ENCODE data around the gene OSTF1.

OSTF1 gene

DNA sequence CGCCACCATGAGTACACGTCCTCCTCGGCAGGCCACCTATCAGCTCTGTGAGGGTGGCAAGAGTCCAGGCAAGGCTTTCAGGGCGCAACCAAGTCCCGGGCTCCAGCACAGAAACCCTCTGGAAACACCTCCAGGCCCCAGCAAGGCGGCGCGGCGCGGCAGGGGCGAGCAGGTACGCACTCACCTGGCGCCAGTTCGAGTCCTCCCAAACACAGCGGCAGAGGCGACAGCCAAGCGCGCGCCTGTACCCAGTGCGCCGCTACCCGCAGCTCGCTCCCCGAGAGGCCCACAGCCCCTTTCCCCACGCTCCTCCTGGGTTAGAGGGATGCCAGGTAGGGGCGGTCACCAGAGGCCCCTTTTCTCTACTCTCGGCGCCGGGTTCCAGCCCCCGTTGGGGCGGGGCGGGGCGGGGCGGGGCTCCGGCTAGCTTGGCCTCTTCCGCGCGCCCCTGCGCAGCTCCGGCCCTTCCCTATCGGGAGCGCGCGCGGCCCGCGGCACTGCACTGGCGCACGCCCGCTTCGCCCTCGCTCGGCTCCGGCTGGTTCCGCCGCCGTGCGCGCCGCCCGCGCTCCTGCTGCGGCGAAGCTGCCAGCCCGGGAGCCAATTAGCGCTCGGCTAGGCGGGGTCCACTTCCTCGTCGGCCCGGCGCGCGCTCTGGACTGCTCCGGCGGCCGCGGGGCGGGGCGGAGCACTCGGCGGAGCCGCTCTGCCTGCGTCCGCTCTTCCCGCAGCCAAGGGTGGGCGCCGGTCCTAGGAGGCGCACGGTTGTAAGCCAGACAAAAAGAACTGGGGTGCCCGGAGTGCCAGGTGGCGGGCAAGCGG is at the start of gene OSTF1, which contains the start of gene NMRK1:
OSTF1 (plus strand) TSS at position 691 of the 822 bp plus-strand sequence. CDS start 179 bp downstream, outside the sequence.
NMRK1 (minus strand) TSS at position 332 of the 822 bp plus-strand sequence. CDS start 5,040 bp downstream, outside the sequence.
- peaks cover 82% of the 10 kb centered on the region for H3K4me1 Mint-ChIP-seq
- no peaks in the 10 kb centered on the region for H3K9me3 Mint-ChIP-seq
- no peaks in the 10 kb centered on the region for H3K36me3 Mint-ChIP-seq
- H3K4me3 Mint-ChIP-seq, result peak within 1 kb of the TSS; percentile 98
- peak within 1 kb of the TSS; percentile 95 for H3K27ac Mint-ChIP-seq
- no peaks in the 10 kb centered on the region for H3K27me3 Mint-ChIP-seq

DNA sequence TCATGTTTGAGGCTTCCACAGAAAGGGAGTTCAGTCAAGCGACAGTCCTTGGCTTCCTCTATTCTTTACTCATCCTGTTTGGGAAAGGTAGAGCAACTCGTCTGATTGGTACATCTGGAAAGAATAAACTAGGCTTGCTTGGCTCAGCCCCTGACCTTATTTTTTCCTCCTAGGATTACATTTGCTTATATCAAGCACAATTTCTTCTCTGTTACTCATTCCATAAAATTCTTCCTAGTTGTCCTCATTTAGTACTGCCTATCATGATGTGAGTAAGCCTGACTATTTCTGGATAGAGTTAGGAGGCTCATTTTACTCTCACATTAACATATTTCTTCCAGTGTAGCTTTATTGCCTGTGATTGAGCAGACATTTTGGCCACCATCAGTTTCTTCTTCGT is 49.3 kb upstream of the OSTF1 start:
- Mint-ChIP-seq H3K4me1 (no peaks in the 10 kb centered on the region), H3K36me3 (no peaks in the 10 kb centered on the region), H3K9me3 (no peaks in the 10 kb centered on the region), H3K27ac (no peak overlapping the region), H3K27me3 (no peaks in the 10 kb centered on the region), H3K4me3 (no peak overlapping the region)

DNA sequence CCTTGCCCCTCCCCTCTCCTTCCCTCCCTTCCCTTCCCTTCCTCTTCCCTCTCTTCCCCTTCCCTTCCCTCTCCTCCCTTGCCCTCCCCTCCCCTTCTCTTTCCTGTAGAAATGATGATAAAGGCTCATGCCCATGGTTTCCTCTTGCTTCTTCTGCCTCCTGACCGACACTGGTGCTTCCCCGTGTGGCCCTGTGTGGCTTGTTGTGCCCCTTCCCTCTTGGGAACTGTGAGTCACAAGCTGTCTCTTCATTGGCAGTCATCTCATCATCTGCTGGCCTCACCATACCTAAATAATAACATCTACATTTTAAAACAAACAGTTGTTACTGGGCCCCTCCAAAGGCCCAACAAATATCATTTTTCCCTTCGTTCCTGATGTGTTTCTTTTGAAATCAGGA is 48.5 kb upstream of the OSTF1 start:
- no peak overlapping the region for H3K4me3 Mint-ChIP-seq
- H3K27me3 Mint-ChIP-seq, result no peaks in the 10 kb centered on the region
- no peak overlapping the region for H3K27ac Mint-ChIP-seq
- no peaks in the 10 kb centered on the region for H3K9me3 Mint-ChIP-seq
- H3K36me3 Mint-ChIP-seq, result no peaks in the 10 kb centered on the region
- no peaks in the 10 kb centered on the region for H3K4me1 Mint-ChIP-seq

DNA sequence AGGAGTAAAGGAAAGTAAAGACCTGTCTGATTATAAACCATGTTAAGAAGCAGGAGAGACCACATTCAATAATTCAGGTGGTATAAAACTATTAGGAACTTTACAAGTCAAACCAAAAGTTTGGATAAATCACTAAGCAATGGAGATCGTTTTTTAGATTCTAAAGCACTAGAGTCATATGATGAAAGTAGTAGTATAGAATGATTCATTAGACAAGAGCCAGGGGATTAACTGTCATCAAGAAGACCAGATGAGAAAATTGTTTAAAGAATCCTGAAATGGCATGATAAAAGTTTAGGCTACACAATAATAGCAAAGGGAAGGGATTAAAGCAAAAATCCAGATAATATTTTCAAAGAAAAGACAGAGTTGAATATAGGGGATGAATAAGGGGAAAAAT is 47.3 kb upstream of the OSTF1 start:
- H3K27me3 Mint-ChIP-seq, result peaks cover 4% of the 10 kb centered on the region
- H3K4me3 Mint-ChIP-seq, result no peak overlapping the region
- no peaks in the 10 kb centered on the region for H3K4me1 Mint-ChIP-seq
- no peak overlapping the region for H3K27ac Mint-ChIP-seq
- H3K36me3 Mint-ChIP-seq, result peaks cover 3% of the 10 kb centered on the region
- H3K9me3 Mint-ChIP-seq, result no peaks in the 10 kb centered on the region

DNA sequence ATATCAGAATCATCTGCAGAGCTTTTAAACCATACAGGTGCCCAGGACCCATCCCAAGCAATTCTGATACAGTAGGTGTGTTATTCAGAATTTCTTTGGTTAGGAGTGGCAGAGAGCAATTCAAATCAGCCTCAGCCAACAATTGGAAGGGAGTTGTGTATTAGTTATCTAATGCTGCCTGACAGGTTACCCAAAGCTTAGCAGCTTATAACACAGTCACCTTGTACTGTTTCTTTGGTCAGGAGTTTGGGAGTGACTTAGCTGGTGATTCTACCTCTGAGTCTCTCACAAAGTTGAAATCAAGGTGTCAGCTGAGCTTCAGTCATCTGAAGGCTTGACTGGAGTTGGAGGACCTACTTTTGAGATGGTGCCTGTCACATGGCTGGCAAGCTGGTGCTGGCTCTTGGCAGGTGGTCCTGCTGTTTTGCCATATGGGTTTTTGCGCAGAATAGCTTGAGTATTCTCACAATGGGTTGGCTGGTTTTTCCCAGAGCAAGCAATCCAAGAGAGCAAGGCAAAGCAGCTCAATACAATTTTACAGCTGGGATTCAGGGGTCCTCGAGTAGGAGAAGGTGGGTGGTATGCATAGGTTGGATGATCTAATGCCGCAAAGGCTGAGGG is 41.5 kb upstream of the OSTF1 start:
- no peaks in the 10 kb centered on the region for H3K4me1 Mint-ChIP-seq

GRCh38 chr9:75047506-75047905 is 40.8 kb upstream of the OSTF1 start:
- H3K27me3 Mint-ChIP-seq, result peaks cover 6% of the 10 kb centered on the region
- H3K9me3 Mint-ChIP-seq, result no peaks in the 10 kb centered on the region
- peaks cover 3% of the 10 kb centered on the region for H3K36me3 Mint-ChIP-seq
- no peak overlapping the region for H3K4me3 Mint-ChIP-seq
- no peaks in the 10 kb centered on the region for H3K4me1 Mint-ChIP-seq
- H3K27ac Mint-ChIP-seq, result no peak overlapping the region

More for the DNA sequence above, 41.5 kb upstream of the OSTF1 start:
- Mint-ChIP-seq H3K27me3 (peaks cover 6% of the 10 kb centered on the region), H3K36me3 (peaks cover 3% of the 10 kb centered on the region), H3K27ac (no peak overlapping the region), H3K4me3 (no peak overlapping the region), H3K9me3 (no peaks in the 10 kb centered on the region)

DNA sequence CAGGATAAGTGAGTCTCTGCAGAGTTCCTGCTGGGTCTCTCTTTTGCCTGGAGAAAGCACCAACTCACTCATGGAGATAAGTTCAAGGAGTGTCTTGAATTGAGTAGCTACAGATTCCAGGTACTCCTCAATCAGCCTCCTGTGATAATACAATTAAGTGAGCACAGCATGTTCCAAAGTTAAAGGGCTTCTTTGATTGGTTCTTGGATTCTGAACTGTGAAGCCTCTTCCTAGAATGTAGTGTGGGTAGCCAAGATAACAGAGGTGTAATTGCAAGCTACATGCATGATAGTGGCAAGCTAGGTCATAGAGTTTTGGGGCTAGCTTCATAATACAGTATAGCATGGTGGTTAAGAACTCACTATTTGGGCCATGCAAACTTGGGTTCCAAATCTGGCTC is 37.0 kb upstream of the OSTF1 start:
- H3K9me3 Mint-ChIP-seq, result no peaks in the 10 kb centered on the region
- peaks cover 3% of the 10 kb centered on the region for H3K36me3 Mint-ChIP-seq
- no peaks in the 10 kb centered on the region for H3K4me1 Mint-ChIP-seq
- H3K4me3 Mint-ChIP-seq, result no peak overlapping the region
- H3K27ac Mint-ChIP-seq, result no peak overlapping the region
- peaks cover 2% of the 10 kb centered on the region for H3K27me3 Mint-ChIP-seq

DNA sequence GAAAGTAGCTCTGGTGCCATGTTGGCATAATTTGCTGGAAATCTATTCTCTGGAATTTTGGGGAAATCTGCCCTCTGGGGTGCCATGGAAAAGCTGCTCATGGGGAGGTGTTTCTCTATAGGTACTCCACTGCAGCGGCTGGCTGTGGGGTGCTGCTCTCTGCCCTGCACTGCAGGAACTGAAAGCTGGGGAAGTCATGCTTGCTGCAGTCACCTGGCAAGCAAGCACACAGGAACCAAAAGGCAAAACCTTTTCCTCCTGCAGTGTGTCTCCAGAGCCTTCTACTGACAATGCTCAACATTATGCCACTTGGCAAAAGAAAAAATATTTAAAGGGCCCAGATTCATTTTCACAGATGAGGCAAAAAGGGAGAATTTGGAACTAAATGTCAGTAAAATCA is 34.4 kb upstream of the OSTF1 start:
- H3K4me1 Mint-ChIP-seq, result no peaks in the 10 kb centered on the region
- no peaks in the 10 kb centered on the region for H3K27me3 Mint-ChIP-seq
- no peak overlapping the region for H3K27ac Mint-ChIP-seq
- peaks cover 3% of the 10 kb centered on the region for H3K36me3 Mint-ChIP-seq
- H3K4me3 Mint-ChIP-seq, result no peak overlapping the region
- no peaks in the 10 kb centered on the region for H3K9me3 Mint-ChIP-seq

DNA sequence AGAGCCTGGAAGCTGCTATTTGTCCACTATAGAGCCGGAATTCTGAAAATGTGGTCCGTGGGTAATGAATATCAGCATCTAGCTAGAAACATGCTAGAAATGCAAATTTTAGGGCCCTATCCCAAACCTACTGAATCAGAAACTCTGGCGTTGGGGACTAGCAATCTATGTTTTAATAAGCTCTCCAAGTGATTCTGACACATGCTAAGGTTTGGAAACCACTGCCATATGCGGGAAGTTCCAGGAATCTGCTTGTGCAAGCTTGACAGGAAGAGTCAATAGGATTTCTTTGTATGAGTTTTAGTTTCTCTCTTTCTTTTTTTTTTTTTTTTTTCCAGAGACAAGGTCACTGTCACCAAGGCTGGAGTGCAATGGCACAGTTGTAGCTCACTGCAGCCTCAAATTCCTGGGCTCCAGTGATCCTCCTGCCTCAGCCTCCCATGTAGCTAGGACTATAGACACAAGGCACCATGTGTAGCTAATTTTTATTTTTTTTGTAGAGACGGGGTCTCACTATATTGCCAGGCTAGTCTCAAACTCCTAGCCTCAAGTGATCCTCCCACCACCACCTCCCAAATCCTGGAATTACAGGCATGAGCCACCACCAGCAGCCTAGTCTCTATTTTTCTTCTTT is 33.8 kb upstream of the OSTF1 start:
- Mint-ChIP-seq H3K36me3 (peaks cover 6% of the 10 kb centered on the region), H3K4me3 (no peak overlapping the region)

GRCh38 chr9:75061169-75061568 is 27.1 kb upstream of the OSTF1 start:
- Mint-ChIP-seq H3K9me3 (peaks cover 5% of the 10 kb centered on the region), H3K27me3 (no peaks in the 10 kb centered on the region), H3K4me1 (peaks cover 5% of the 10 kb centered on the region), H3K27ac (no peak overlapping the region), H3K4me3 (no peak overlapping the region), H3K36me3 (peaks cover 9% of the 10 kb centered on the region)

More for the DNA sequence above, 33.8 kb upstream of the OSTF1 start:
- Mint-ChIP-seq H3K27ac (no peak overlapping the region), H3K4me1 (no peaks in the 10 kb centered on the region), H3K27me3 (no peaks in the 10 kb centered on the region), H3K9me3 (peaks cover 4% of the 10 kb centered on the region)

GRCh38 chr9:75063556-75064305 is 24.6 kb upstream of the OSTF1 start:
- Mint-ChIP-seq H3K27ac (peak overlapping the region; percentile 94), H3K4me3 (no peak overlapping the region), H3K4me1 (peaks cover 17% of the 10 kb centered on the region), H3K9me3 (peaks cover 5% of the 10 kb centered on the region), H3K27me3 (no peaks in the 10 kb centered on the region), H3K36me3 (peaks cover 15% of the 10 kb centered on the region)

GRCh38 chr9:75064307-75065025 is 23.8 kb upstream of the OSTF1 start:
- Mint-ChIP-seq H3K27me3 (no peaks in the 10 kb centered on the region), H3K36me3 (peaks cover 13% of the 10 kb centered on the region), H3K4me3 (no peak overlapping the region), H3K27ac (no peak overlapping the region), H3K9me3 (peaks cover under 1% of the 10 kb centered on the region), H3K4me1 (peaks cover 22% of the 10 kb centered on the region)

- Mint-ChIP-seq H3K27me3 (no peaks in the 10 kb centered on the region), H3K36me3 (peaks cover 7% of the 10 kb centered on the region), H3K4me1 (peaks cover 33% of the 10 kb centered on the region), H3K4me3 (no peak overlapping the region), H3K27ac (no peak overlapping the region), H3K9me3 (no peaks in the 10 kb centered on the region)
These were observed 22.8 kb upstream of the OSTF1 start for GRCh38 chr9:75065510-75065909.

GRCh38 chr9:75067894-75068293 is 20.4 kb upstream of the OSTF1 start:
- no peak overlapping the region for H3K4me3 Mint-ChIP-seq
- H3K27ac Mint-ChIP-seq, result no peak overlapping the region

GRCh38 chr9:75069171-75069570 is 19.1 kb upstream of the OSTF1 start:
- Mint-ChIP-seq H3K9me3 (no peaks in the 10 kb centered on the region), H3K4me3 (no peak overlapping the region), H3K27ac (no peak overlapping the region), H3K36me3 (peaks cover 9% of the 10 kb centered on the region), H3K27me3 (no peaks in the 10 kb centered on the region), H3K4me1 (peaks cover 51% of the 10 kb centered on the region)

More at GRCh38 chr9:75067894-75068293, 20.4 kb upstream of the OSTF1 start:
- no peaks in the 10 kb centered on the region for H3K9me3 Mint-ChIP-seq
- H3K4me1 Mint-ChIP-seq, result peaks cover 55% of the 10 kb centered on the region
- no peaks in the 10 kb centered on the region for H3K27me3 Mint-ChIP-seq
- peaks cover 9% of the 10 kb centered on the region for H3K36me3 Mint-ChIP-seq

Data from activated naive CD4-positive, alpha-beta T cell treated with anti-CD3 and anti-CD28 coated beads, Interleukin-2, amount 50 U/mL, for 24 hours (primary cell).